ENCODE measurements around the gene TFF3.

The TFF3 gene

DNA sequence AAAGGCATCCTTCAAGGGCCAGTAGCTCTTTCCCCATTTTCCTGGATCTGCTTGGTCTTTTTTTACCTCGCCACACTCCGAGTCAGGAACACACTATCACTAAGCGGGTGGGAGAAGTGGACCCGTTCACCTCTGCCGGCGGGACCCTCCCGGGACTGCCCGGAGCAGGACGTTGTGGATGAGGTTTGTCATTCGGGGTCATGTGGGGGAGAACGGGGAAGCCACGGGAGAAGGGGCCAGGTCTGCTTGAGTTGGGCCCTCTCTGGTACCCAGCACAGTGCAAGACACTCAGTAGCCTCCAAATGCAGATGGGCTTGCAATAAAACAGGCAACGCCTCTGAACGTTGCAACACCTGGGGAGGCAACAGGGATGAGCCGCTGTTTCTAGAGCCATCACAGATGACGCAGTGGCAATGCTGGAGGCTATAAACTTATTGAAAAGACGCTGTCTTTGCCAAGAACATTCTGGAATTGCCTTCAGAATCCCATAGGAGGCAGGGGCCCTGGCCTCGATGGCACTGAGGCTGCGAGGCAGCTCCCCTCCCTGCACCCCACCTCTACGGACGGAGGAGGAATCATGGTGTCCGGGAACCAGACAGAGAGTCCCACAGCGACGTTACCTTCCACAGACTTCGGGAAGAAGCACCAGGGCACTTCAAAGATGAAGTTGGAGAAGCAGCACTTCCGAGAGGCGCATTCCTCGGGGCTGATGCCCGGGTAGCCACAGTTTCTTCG is 31.8 kb upstream of the TFF3 start:
- no peak for DNase-seq

DNA sequence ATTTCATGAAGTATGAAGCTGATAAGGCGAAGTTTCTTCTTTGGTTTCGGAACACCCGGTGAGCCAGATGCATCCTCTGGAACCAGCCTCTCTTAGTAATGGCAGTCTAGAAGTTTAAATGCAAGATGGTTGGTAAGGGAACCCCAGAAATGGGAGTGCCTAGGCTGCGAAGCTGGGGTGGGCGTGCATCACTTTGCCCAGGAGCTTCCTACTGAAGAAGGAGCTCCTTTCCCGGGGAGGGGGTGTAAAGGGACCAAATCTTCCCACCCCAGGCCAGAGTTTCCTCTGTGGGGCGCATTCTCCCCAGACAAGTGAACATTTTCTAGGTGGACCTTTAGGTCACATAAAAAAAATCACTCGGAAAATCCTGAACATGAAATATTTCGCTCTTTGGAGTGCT is 31.2 kb upstream of the TFF3 start:
- DNase-seq: no peak

DNA sequence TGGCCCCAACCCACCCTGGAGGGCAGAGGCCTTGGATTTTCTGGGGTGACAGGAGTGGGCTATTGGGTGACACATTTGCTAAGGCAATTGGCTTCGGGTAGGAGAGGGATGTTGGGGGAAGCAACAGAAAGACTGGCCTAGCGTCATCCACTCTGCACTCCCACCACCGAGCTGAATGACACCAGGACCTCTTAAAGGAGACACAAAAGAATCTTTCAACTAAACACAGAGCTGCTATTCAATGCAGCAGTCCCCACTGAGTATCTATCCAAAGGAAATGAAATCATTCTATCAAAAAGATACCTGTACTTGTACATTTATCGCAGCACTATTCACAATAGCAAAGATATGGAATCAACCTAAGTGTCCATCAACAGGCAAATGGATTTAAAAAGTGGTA is 29.4 kb upstream of the TFF3 start:
- no peak for DNase-seq

DNA sequence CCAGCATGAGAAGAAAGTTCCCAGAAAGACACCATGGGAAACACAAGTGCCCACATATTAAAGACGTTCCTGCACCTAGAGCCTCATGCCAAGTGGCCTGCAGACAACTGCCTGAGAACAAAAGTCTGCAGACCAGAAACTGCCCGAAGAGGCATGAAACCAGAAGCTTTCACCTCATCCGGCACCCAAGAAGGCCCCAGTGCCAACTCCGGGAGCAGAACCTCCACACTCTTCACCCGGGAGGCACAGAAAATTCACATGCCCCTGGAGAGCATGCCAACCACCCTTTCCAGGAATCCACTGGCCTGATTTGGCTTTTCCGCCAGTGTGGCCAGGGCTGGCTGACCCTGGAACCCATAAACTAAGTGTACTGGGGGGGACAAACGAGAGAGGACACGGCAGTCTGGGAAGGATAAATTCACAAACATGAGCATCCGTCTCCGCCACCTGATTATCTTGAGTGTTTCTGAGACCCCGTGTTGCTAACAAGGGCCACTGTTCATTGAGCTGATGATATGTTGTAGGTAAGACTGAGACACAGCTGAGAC is 28.8 kb upstream of the TFF3 start:
- DNase-seq: no peak

DNA sequence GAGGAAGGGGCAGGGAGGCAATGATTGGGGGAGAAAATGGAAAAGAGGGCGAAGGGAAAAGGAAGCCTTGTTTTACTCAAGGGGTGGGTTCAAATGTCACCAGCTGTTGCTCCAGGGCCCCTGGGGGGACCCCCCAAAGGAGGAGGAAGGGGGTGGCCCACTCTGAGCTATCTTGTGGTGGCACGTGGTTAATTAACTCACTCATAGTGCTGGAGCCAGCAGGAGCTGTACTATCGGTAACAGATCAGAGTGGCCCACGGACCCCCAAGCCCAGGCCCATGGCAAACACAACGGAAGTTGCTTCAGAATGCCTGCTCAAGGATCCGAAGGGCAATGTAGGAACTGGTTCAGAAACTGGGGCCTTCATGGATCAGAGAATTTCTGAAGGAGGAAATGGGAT is 28.3 kb upstream of the TFF3 start:
- no peak for DNase-seq

DNA sequence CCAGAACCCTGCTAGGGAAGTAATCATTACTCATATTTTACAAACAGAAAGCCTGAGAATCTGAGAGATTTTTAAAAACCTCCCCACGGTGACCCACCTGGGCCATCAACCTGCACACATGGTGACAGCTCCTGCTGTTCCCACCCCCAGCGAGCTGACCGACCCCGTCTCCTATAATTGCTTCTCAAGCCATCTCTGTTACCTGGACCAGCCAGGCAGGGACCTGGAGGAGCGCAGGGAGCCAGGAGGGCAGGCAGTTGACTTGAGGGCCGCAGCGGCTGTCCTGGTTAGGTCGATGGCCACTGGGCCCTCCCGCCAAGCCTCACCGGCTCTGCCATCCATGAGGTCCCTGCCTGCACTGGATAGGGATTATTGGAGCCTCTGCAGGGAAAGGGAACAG is 27.9 kb upstream of the TFF3 start:
- no peak for DNase-seq

DNA sequence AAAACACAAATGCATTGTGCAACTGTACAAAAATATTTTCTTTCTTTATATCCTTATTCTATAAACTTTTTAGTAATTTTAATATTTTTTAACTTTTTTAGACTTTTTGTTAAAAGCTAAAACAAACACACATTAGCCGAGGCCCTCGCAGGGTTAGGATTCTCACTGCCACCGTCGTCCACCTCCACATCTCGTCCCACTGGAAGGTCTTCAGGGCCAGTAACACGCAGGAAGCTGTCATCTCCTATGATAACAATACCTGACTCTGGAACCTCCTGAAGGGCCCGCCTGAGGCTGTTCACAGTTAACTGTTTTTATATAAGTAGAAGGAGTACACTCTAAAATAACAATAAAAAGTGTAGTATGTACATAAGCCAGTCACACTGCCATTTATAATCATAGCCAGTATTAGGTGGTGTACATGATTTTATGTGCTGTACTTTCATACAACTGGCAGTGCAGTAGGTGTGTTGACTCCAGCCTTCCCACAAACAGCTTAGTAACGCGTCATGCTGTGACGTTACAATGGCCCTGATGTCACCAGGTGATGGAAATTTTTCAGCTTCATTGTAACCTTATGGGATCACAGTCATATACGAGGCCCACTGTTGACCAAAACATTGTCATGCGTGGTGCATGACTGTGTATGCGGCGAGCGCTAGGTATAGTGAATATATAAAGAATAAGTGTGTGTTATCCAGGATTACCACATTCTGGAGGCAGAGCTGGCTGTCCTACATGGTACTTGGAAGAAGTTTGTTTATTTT is 26.8 kb upstream of the TFF3 start:
- DNase-seq: no peak

DNA sequence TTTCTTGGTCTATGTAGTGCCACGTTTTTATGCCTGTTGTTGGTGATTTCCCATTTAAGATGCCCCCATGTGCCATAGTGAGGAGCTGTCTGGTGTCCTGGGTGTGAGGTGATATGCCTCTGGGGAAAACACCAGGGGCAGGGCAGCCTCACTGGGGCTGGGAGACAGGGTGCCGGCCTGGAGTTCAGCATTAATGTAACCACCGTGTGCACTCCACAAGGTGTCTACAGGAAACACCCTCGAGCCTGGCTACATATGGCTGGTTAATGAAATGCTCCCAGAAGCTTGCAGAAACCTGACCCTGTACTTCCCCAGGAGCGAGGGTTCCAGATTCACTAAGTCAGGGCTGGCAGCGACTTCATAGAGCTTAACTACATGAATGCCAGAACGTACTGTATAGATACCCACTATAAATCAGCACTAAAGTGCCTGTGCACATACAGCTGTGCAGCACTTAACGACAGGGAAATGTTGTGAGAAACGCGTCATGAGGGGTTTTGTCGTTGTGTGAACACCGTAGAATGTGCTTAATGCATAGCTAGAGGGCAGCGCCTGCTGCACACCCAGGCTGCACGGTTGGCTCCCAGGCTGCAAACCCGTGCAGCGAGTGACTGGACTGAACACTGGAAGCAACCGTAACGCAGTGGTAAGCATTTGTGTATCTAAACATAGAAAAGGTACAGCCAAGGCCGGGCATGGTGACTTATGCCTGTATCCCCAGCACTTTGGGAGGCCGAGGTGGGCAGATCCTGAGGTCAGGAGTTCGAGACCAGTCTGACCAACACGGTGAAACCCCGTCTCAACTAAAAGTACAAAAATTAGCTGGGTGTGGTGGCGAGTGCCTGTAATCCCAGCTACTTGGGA is 25.2 kb upstream of the TFF3 start:
- DNase-seq: no peak

DNA sequence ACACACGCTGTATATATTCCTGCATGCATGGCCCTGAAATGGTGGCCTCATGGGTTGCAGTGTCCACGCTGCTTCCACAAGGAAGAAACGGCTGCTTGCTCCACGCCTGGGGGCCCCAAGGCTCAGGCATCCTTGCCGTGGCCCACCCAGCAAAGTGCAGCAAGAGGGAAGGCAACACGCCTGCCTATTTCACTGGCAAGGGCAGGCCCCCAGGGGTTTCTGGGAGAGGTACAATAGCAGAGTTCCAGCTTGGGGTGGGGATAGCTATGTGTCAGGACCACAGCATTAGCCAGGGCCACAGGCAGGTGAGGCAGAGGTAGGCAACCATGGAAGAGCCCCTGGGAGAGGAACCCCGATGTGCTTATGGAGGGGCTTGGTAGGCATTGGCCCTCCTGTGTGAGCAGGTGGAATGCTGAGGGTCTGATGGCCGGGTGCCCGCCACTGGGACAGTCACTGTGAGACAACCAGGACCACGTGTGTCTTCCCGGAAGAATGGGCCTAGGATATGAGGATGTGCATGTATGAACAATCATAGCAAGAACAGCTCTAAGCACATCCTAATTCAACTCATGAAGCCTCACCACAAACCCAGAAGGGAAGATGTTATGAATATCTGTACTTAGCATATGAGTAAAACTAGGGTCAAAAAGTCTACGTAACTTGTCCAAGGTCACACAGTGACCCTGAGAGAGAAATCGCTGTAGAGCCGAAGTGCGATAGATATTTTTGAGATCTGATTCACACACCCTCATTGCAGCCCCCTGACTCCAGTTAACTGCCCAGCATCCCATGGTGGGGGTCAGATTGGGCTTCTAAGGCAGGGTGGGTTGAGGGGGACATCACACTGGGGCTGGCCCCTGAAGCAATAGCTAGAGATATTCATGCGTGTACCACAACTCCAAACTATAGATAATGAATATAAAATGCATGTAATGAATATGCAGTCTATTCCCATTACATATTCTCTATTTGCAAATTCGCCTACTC is 23.8 kb upstream of the TFF3 start:
- DNase-seq: no peak

DNA sequence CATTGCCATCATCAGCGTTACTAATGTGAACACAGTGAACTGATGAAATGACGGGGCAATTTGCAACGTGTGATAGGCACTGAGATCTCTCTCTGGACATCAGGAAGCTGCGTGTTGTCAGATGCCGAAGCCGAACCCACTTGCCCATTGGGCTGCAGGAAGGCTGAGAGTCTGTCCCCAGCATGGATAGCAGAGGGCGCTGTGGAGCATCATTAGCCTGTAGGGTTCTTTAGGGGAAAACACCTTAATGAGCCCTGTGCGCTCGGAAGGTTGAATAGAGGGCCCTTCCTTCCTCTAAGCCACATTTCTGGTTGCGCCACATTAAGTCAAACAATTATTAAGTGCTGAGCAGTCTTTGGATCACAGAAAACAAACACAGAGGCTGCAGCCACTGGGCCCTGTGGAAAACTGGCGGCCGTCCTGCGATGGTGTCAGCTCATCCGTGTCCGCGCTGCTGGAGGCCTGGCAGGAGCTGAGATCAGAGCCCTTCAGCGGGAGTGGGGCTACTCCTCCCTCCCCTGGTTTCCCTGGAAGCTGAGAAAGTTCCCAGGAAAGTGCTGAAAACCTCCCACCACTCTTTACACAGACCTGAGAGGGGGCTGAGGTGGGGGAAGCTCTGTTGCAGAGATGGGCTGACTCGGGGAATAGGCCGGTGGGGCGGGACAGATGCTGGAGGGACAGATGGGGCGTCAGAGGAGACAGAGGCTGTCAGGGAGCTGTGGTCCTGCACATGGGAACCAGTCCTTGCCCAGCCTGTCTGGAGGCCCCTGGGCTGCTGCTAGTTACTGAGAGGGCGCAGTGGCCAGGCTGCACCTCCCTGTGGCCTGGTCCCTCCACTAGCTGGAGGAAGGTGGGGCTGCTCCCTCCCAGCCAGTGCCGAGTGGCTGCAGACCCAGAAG is 22.9 kb upstream of the TFF3 start:
- DNase-seq: peak; percentile 8

DNA sequence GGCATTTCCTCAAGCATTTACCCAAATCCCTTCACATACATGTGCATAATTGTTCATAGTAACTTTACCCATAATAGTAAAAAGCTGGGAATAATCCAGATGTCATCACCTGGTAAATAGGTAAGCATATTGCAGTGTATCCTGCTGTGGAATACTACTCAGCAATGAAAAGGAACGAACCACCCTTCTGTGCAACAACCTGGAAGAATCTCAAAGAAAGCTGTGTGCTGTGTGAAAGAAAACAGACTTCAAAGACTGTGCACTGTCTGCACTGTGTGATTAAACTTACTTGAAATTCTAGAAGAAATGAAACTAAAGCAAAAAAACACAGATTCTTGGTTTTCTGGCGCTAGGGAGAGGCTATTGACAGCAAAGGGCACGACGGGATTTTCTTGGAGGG is 22.1 kb upstream of the TFF3 start:
- DNase-seq: no peak

DNA sequence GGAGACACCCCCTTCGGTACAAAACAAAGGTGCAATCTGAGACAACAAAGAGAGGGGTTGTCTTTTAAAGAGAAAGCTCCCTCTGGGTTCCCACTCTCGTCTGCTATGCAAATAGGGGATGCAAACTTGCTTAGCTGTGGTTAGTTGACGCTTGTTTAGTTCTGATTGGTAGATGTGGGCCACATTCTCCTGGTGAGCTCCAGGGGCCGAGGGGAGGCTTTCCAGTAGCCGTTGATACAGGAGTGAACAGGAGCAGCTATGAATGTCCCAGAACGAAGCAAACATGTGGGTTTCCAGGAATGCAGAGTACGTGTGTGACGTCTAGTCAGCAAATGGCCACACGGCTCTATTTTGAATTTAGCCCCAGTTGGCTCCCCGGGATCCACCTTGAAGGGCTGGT is 20.8 kb upstream of the TFF3 start:
- DNase-seq: peak; percentile 2

DNA sequence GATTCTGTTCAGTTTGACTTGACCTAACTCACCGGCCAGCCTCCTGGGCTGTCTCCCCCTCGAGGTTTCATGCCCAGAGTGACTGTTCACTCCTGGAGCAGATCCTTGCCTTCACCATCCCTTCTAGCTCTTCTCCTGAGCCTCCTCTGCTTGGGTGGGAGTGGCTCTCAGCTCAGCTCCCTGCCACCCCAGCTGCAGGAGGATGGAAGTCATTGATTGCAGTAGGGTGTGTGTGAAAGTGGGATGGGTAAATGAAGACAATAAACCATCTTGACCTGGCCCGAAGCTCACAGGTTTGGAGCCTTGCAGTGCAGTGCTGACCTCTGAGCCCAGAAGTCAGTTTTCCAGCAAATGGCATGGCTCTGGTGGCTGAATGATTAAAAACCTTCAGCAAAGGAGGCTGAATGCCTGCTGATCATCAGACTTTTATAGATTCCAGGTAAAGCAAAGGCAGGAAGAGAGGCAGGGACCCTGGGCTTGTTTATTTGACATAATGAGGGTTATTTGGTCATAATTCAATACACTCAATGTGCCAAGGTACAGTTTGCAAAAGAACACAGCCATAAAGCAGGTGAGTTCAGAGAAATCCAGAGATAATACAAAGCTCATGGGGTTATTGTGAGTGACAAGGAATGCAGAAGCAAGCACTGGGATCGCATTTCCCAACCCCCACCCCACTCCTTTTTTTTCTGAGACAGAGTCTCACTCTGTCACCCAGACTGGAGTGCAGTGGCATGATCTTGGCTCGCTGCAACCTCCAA is 17.5 kb upstream of the TFF3 start:
- DNase-seq: no peak

DNA sequence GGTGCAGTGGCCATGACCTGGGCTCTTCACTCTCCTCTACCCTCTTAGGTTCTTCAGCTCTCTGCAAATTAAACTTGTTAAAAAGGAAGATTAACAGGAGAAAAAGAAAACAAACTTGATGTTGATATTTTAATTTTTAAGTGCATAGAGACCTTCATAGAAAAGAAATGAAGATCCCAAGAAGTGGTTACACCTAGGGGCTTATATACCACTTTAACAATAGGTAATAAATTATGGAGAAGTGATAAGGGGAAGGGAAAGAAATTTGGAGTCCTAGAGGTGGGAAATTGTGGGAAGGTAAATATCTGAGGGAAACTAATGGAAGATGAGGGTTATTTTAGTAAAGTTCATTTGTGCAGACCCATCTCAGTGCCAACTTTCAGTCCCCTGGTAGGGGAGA is 16.5 kb upstream of the TFF3 start:
- no peak for DNase-seq

DNA sequence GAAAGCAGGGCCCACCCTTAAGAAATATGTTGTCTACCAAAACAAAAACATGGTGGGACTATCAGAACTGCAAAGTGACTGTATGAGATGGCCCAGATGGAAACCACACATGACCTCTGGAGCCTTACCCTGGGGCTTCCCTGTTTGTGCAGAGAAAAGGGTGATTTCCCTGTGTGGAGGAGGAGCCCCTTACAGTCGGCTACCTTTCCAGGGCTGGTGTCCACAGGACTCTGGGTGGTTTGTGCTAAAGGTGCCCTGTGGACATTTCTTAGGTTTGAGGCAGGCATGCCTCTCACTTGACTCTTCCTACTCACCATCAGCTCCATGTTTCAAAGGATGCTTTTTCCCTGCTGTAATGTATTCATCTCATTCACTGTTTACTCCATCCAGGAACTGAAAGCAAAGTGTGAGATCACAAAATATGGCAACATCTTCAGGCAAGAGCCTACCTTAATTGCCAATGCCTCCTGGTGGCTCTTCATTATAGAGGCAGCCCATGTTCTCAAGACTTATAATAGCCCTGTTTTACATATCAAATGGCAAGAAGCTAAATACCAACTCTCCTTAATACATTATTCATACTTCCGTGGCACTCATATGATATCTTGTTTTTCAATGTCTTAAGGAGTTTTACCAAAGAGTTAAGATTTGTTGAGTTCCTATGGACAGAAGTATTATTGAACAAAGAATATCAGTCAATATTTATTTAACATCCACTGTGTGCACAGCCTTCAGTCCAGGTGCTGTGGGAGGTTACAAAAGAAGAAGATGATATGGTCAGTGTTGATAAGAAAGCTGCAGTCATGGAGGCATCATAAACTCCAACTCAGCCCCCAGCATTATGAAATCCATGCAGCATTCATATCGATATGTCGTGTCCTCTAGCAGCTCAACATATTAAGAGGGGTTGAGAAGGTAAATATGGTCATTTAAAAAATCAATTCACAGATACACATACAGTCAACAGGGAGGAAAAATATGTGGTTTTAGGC is 15.5 kb upstream of the TFF3 start:
- no peak for DNase-seq

DNA sequence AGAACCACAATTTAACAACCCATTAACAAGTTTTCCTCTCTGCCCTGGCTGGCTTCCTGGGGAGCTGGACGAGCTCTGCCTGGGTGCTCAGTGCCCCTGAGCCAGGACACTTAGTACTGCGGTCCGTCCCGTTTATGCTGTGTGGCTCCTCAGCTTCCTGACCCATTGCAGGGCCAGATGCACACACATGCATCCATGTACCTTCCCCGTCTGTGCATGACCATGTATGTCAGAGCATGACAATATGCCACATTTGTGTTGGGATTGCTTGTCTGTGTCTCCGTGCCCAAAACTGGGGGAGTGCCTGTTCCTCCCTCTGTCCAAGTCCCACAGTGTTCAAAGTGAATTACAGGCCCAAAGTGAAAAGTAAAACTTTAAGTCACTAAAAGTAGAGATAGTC is 9.7 kb upstream of the TFF3 start:
- no peak for DNase-seq

DNA sequence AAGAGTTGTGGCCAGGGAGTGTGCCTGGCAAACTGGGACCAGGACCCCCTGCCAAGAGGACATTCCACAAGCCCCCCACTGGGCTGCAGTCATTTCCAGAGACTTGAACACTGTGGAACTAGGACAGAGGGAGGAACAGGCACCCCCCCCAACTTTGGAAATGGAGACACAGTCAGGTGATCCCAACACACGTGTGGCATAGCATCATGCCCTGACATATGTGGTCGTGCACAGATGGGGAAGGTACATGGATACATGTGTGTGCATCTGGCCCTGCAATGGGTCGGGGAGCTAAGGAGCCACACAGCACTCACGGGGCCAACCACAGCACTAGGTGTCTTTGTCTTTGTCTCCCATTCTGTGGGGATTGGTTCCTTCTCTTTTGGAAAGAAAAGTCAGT is 6.6 kb upstream of the TFF3 start:
- no peak for DNase-seq

DNA sequence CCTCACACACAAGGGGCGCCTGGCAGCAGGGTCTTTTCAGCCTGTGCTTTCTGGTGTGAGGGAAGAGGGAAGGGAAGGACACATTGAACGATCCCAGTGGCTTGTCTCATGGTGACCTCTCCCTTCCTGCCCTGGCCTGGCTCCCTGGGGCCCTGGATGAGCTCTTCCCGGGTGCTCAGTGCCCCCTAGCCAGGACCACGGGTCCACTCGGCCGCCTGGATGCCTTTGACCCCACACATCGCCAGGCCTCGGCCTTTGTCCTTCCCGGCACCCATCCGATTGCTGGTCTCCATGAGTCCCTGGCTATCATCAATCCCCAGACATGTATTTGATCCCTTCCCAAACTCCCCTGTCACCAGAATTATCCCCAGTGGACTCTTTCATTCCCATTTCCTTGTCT is 6.0 kb upstream of the TFF3 start:
- DNase-seq: no peak

DNA sequence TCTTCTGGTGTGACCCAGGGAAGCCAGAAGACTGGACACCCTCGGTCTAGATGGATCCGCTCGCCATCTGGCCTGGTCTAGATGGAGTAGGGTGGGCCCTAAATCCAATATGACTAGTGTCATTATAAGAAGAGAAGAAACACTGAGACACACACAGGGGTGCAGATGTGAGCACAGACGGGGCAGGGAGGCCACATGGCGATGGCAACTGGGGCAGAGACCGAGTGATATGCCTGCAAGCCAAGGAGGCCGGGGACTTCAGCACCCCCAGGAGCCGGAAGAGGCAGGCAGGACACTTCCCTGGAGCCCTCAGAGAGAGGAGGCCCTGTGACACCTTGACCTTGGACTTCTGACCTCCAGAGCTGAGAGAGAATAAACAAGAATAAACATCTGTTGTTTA is 5.6 kb upstream of the TFF3 start:
- no peak for DNase-seq

Data from fibroblast of skin of right quadriceps (primary cell).